ENCODE data around the gene PCDHGB5. TPM values are rescaled to one million over a fixed set of nuclear protein-coding genes. Genes with fewer than 3 reads are reported as not detected.

PCDHGB5 gene
- total and polyA plus RNA-seq, 5 donors from 2014 or later, result 0.17 to 0.27 TPM; not detected in 3

- H3K4me3 ChIP-seq (ENCODE audit: low read depth, low read length), result no peak overlapping the region
- H3K27me3 ChIP-seq (ENCODE audit: control insufficient read depth, insufficient read depth, low read length), result peaks cover 3% of the 10 kb centered on the region
- Mint-ChIP-seq H3K36me3 (no peaks in the 10 kb centered on the region), H3K4me3 (no peak overlapping the region), H3K27me3 (peaks cover 9% of the 10 kb centered on the region), H3K27ac (no peak overlapping the region), H3K9me3 (peaks cover 0 to 3% (median 2%) of the 10 kb centered on the region in 7 donors), H3K4me1 (no peaks in the 10 kb centered on the region)
- H3K9me3 ChIP-seq (ENCODE audit: control insufficient read depth in 2 of 2, low read length in 2 of 2), result no peaks in the 10 kb centered on the region
- no peak for ATAC-seq (ENCODE audit: low read depth in 2 of 2)
- H3K4me1 ChIP-seq (ENCODE audit: control insufficient read depth, insufficient read depth, low read length, poor library complexity, severe bottlenecking), result no peaks in the 10 kb centered on the region
- H3K36me3 ChIP-seq (ENCODE audit: control insufficient read depth, insufficient read depth, low read length), result no peaks in the 10 kb centered on the region
- no peak for DNase-seq
- H3K27ac ChIP-seq (ENCODE audit: insufficient read depth, low read length, poor library complexity, severe bottlenecking), result no peak overlapping the region
Measured at GRCh38 chr5:141440341-141440740, 42.6 kb downstream of the PCDHGB5 start.

DNA sequence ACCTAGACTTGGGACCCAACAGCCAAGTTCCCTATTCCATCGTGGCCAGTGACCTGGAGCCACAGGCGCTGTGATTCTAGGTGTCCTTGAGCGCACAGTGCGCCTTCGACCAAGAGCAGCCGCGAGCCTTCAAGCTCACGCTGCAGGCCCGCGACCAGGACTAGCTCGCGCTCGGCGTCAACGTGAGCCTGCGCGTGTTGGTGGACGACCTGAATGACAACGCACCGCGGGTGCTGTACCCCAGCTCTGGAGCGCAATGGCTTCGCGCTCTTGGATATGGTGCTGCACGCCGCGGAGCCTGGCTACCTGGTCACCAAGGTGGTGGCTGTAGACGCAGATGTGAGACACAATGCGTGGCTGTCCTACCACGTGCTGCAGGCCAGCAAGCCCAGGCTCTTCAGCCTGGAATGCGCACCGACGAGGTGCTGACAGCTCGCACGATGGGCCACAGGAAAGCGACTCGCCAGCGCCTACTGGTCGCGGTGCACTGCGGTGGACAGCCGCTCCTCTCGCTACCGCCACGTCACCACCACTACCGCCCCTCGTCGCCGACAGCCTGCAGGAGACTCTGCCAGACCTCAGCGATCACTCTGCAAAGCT, 43.9 kb downstream of the PCDHGB5 start:
- no peaks in the 10 kb centered on the region for H3K4me1 Mint-ChIP-seq

More for the DNA sequence above, 43.9 kb downstream of the PCDHGB5 start:
- Histone ChIP-seq H3K9me3 (ENCODE audit: control insufficient read depth in 2 of 2, low read length in 2 of 2) (no peaks in the 10 kb centered on the region), H3K4me3 (ENCODE audit: low read depth, low read length) (no peak overlapping the region), H3K36me3 (ENCODE audit: control insufficient read depth, insufficient read depth, low read length) (no peaks in the 10 kb centered on the region), H3K27ac (ENCODE audit: insufficient read depth, low read length, poor library complexity, severe bottlenecking) (no peak overlapping the region), H3K27me3 (ENCODE audit: control insufficient read depth, insufficient read depth, low read length) (peaks cover 3% of the 10 kb centered on the region), H3K4me1 (ENCODE audit: control insufficient read depth, insufficient read depth, low read length, poor library complexity, severe bottlenecking) (no peaks in the 10 kb centered on the region)
- Mint-ChIP-seq H3K27me3 (peaks cover 7% of the 10 kb centered on the region), H3K36me3 (no peaks in the 10 kb centered on the region), H3K9me3 (peaks cover 0 to 3% (median 2%) of the 10 kb centered on the region in 7 donors), H3K4me3 (no peak overlapping the region), H3K27ac (no peak overlapping the region)
- no peak for ATAC-seq (ENCODE audit: low read depth in 2 of 2)
- DNase-seq, result no peak

Other genes starting within 250 kb of the PCDHGB5 start
Only the 30 nearest of the 37 such genes appear.
- gene PCDHB9, start 210.8 kb upstream of the PCDHGB5 start, total RNA-seq, result 0.07 TPM
- not detected for gene PCDHB9, start 210.8 kb upstream of the PCDHGB5 start, polyA plus RNA-seq
- not detected for gene PCDHB10, start 205.6 kb upstream of the PCDHGB5 start, total RNA-seq
- not detected for gene PCDHB10, start 205.6 kb upstream of the PCDHGB5 start, polyA plus RNA-seq
- gene PCDHB11, start 198.3 kb upstream of the PCDHGB5 start, total RNA-seq, result not detected
- not detected for gene PCDHB11, start 198.3 kb upstream of the PCDHGB5 start, polyA plus RNA-seq
- gene PCDHB12, start 189.2 kb upstream of the PCDHGB5 start, total RNA-seq, result not detected
- not detected for gene PCDHB12, start 189.2 kb upstream of the PCDHGB5 start, polyA plus RNA-seq
- gene PCDHB13, start 184.0 kb upstream of the PCDHGB5 start, total RNA-seq, result not detected
- under 1 TPM in 1 of 4 donors, not detected in 3; 0.05 TPM for gene PCDHB13, start 184.0 kb upstream of the PCDHGB5 start, polyA plus RNA-seq
- not detected for gene PCDHB14, start 174.6 kb upstream of the PCDHGB5 start, total RNA-seq
- gene PCDHB14, start 174.6 kb upstream of the PCDHGB5 start, polyA plus RNA-seq, result not detected
- gene PCDHB15, start 152.6 kb upstream of the PCDHGB5 start, total RNA-seq, result not detected
- gene PCDHB15, start 152.6 kb upstream of the PCDHGB5 start, polyA plus RNA-seq, result not detected
- gene SLC25A2, start 93.9 kb upstream of the PCDHGB5 start, total RNA-seq, result 0.74 TPM
- gene SLC25A2, start 93.9 kb upstream of the PCDHGB5 start, polyA plus RNA-seq, result under 1 TPM in 1 of 4 donors, not detected in 3; 0.12 TPM
- gene TAF7, start 77.2 kb upstream of the PCDHGB5 start, total RNA-seq, result 76.6 TPM
- 100 to 1,000 TPM; 172 to 235 (median 200) TPM for gene TAF7, start 77.2 kb upstream of the PCDHGB5 start, polyA plus RNA-seq
- gene PCDHGA1, start 67.4 kb upstream of the PCDHGB5 start, total RNA-seq, result 0.10 TPM
- gene PCDHGA1, start 67.4 kb upstream of the PCDHGB5 start, polyA plus RNA-seq, result under 1 TPM in 1 of 4 donors, not detected in 3; 0.06 TPM
- not detected for gene PCDHGA2, start 59.2 kb upstream of the PCDHGB5 start, total RNA-seq
- not detected for gene PCDHGA2, start 59.2 kb upstream of the PCDHGB5 start, polyA plus RNA-seq
- not detected for gene PCDHGA3, start 54.1 kb upstream of the PCDHGB5 start, total RNA-seq
- gene PCDHGA3, start 54.1 kb upstream of the PCDHGB5 start, polyA plus RNA-seq, result not detected
- gene PCDHGB1, start 47.8 kb upstream of the PCDHGB5 start, total RNA-seq, result not detected
- not detected for gene PCDHGB1, start 47.8 kb upstream of the PCDHGB5 start, polyA plus RNA-seq
- gene PCDHGA4, start 42.9 kb upstream of the PCDHGB5 start, total RNA-seq, result not detected
- not detected for gene PCDHGA4, start 42.9 kb upstream of the PCDHGB5 start, polyA plus RNA-seq
- gene PCDHGB2, start 38.0 kb upstream of the PCDHGB5 start, total RNA-seq, result 0.20 TPM
- under 1 TPM in 1 of 4 donors, not detected in 3; 0.54 TPM for gene PCDHGB2, start 38.0 kb upstream of the PCDHGB5 start, polyA plus RNA-seq
- gene PCDHGA5, start 33.8 kb upstream of the PCDHGB5 start, total RNA-seq, result not detected
- under 1 TPM in 1 of 4 donors, not detected in 3; 0.08 TPM for gene PCDHGA5, start 33.8 kb upstream of the PCDHGB5 start, polyA plus RNA-seq
- gene PCDHGB3, start 27.7 kb upstream of the PCDHGB5 start, total RNA-seq, result 0.20 TPM
- not detected for gene PCDHGB3, start 27.7 kb upstream of the PCDHGB5 start, polyA plus RNA-seq
- gene PCDHGA6, start 24.1 kb upstream of the PCDHGB5 start, total RNA-seq, result not detected
- not detected for gene PCDHGA6, start 24.1 kb upstream of the PCDHGB5 start, polyA plus RNA-seq
- not detected for gene PCDHGA7, start 15.2 kb upstream of the PCDHGB5 start, total RNA-seq
- under 1 TPM in 1 of 4 donors, not detected in 3; 0.09 TPM for gene PCDHGA7, start 15.2 kb upstream of the PCDHGB5 start, polyA plus RNA-seq
- not detected for gene PCDHGB4, start 10.2 kb upstream of the PCDHGB5 start, total RNA-seq
- under 1 TPM in 1 of 4 donors, not detected in 3; 0.22 TPM for gene PCDHGB4, start 10.2 kb upstream of the PCDHGB5 start, polyA plus RNA-seq
- not detected for gene PCDHGA8, start 5.3 kb upstream of the PCDHGB5 start, total RNA-seq
- under 1 TPM in 1 of 4 donors, not detected in 3; 0.10 TPM for gene PCDHGA8, start 5.3 kb upstream of the PCDHGB5 start, polyA plus RNA-seq
- not detected for gene PCDHGA9, start 4.8 kb downstream of the PCDHGB5 start, total RNA-seq
- gene PCDHGA9, start 4.8 kb downstream of the PCDHGB5 start, polyA plus RNA-seq, result not detected
- gene PCDHGB6, start 10.1 kb downstream of the PCDHGB5 start, total RNA-seq, result not detected
- not detected for gene PCDHGB6, start 10.1 kb downstream of the PCDHGB5 start, polyA plus RNA-seq
- not detected for gene PCDHGA10, start 15.0 kb downstream of the PCDHGB5 start, total RNA-seq
- gene PCDHGA10, start 15.0 kb downstream of the PCDHGB5 start, polyA plus RNA-seq, result not detected
- not detected for gene PCDHGB7, start 19.7 kb downstream of the PCDHGB5 start, total RNA-seq
- gene PCDHGB7, start 19.7 kb downstream of the PCDHGB5 start, polyA plus RNA-seq, result not detected
- gene PCDHGA11, start 23.1 kb downstream of the PCDHGB5 start, total RNA-seq, result not detected
- not detected for gene PCDHGA11, start 23.1 kb downstream of the PCDHGB5 start, polyA plus RNA-seq
- not detected for gene PCDHGA12, start 32.6 kb downstream of the PCDHGB5 start, total RNA-seq
- not detected for gene PCDHGA12, start 32.6 kb downstream of the PCDHGB5 start, polyA plus RNA-seq
- 0.35 TPM for gene PCDHGC3, start 78.0 kb downstream of the PCDHGB5 start, total RNA-seq
- under 1 TPM in 1 of 4 donors, not detected in 3; 0.09 TPM for gene PCDHGC3, start 78.0 kb downstream of the PCDHGB5 start, polyA plus RNA-seq
- not detected for gene PCDHGC4, start 87.1 kb downstream of the PCDHGB5 start, total RNA-seq
- not detected for gene PCDHGC4, start 87.1 kb downstream of the PCDHGB5 start, polyA plus RNA-seq
- gene PCDHGC5, start 91.1 kb downstream of the PCDHGB5 start, total RNA-seq, result not detected
- not detected for gene PCDHGC5, start 91.1 kb downstream of the PCDHGB5 start, polyA plus RNA-seq